Hepatocyte (in vitro differentiated cells): ENCODE measurements around the gene LRRC27.

Source experiments
- CTCF ChIP-seq: fragments of 200-600 bp; sonication (generic); IDR thresholded peaks from 2 replicates; pipeline ENCODE4 v1.5.1; 2016; ENCODE audit warnings: antibody characterized with exemption, mild to moderate bottlenecking; ENCODE audit not compliant: poor library complexity
- EZH2 ChIP-seq: fragments of 200-600 bp; sonication (generic); IDR thresholded peaks from 2 replicates; pipeline ENCODE4 v1.6.1; 2016; ENCODE audit warnings: antibody characterized with exemption, mild to moderate bottlenecking, borderline replicate concordance
- EZH2phosphoT487 ChIP-seq: fragments of 200-600 bp; sonication (generic); IDR thresholded peaks from one replicate; pipeline ENCODE4 v1.6.1; 2018; ENCODE audit warnings: antibody characterized with exemption, mild to moderate bottlenecking, low read depth, moderate library complexity; ENCODE audit not compliant: unreplicated experiment, severe bottlenecking

- TF ChIP-seq CTCF, result peak; percentile 67
- no peak for TF ChIP-seq EZH2phosphoT487
- TF ChIP-seq EZH2, result no peak
Measured at GRCh38 chr10:132387764-132388210, 55.8 kb downstream of the LRRC27 start.
